Pancreas (tissue), 10 donors: ENCODE measurements around the gene TBX1. TPM values are rescaled to one million over a fixed set of nuclear protein-coding genes. Genes with fewer than 3 reads are reported as not detected.
A peak's percentile ranks its signal among the peaks of the same experiment; 100 is the strongest.
"Not testable (repeated sequence)": the region's sequence is repeated elsewhere in the genome, so short reads cannot be mapped to it uniquely, and the experiment has no call there.

Experiments used
- ATAC-seq, 4 donors: fragments of 200-7000 bp; cut with Tn5 transposase; one replicate each; pipeline versions ENCODE4 v1.8.0 to v1.9.1; 2020; ENCODE audit warnings: mild to moderate bottlenecking in 4 of 4, moderate library complexity in 4 of 4
- DNase-seq, 6 donors: peaks; one replicate each; pipeline ENCODE4 v3.0.0-alpha.2; 2020
- FAIRE-seq: peaks from 2 replicates; lab custom pipeline; 2012; peaks lifted over from hg19 to GRCh38; lab: Jason Lieb, UNC
- H3K27ac ChIP-seq, 4 donors: fragments of 200-600 bp; sonication (generic); 1 replicate in 3 of 4; 2 replicates in 1 of 4; pipeline versions ENCODE4 v1.5.0 to v1.8.0; 2020
- H3K27me3 ChIP-seq, 4 donors: fragments of 200-600 bp; one replicate each; pipeline ENCODE4 v1.8.0; 2021
- H3K36me3 ChIP-seq, 3 donors: fragments of 200-600 bp; sonication (generic) in 1 of 3; one replicate each; pipeline versions ENCODE4 v1.5.0 to v1.8.0; 2020 to 2021
- H3K4me1 ChIP-seq, 3 donors: fragments of 200-600 bp; one replicate each; pipeline ENCODE4 v1.8.0; 2021
- H3K4me3 ChIP-seq, 4 donors: fragments of 200-600 bp; sonication (generic) in 2 of 4; one replicate each; pipeline versions ENCODE4 v1.5.0 to v1.8.0; 2020 to 2021
- H3K9me3 ChIP-seq, 4 donors: fragments of 200-600 bp; one replicate each; pipeline ENCODE4 v1.8.0; 2021
- WGBS, 2 donors: extraction: QIAGEN DNeasy Blood & Tissue Kit; methylation state at CpG; one replicate each; pipeline ENCODE4 v1.1.7; 2013; 5-methylcytosine and 5-hydroxymethylcytosine counted together
- intact Hi-C, 3 donors: fragments of 100-400 bp; cut with DNase I; formaldehyde crosslinking; loops; one replicate each; pipeline versions ENCODE4 v1.11.1 to v1.14.2; 2022
- polyA plus RNA-seq, 2 donors: library from polyadenylated mRNA; stranded (reverse); fragments of 200-250 nt; gene quantifications; one replicate each; pipeline ENCODE4 v1.2.3, GENCODE V29; 2013
- total RNA-seq, 6 donors: library from RNA; stranded (reverse); fragmentation: NEBNext Ultra II Directional in 4 of 6; extraction: Animal tissue kit (Norgen Biotek cat#: 25700) in 4 of 6; gene quantifications; one replicate each; pipeline versions ENCODE4 v1.2.1 to v1.2.4, GENCODE V29; 2021 to 2023
- TF ChIP-seq, protein P1 (sequence below), 4 donors: fragments of 200-600 bp; sonication (generic) in 3 of 4; IDR thresholded peaks; one replicate each; pipeline versions ENCODE4 v1.5.0 to v1.8.0; 2021; ENCODE audit warnings: antibody characterized with exemption in 4 of 4
- donor health status: healthy with polysubstance abuse.
- donor health status: DM: no; HTN: no; CAD: no; lungs with moderate emphysema.
- donor health status: DM: no; HTN: no; CAD: no.
- donor health status: control.
- donor health status: control.
- donor health status: Bipolar disorder and iron deficiency.
- donor health status: DM: yes; HTN: yes; CAD: no.
- donor health status: DM: no; HTN: no; CAD: no.
- donor health status: DM: no; HTN: no; CAD: no.
- donor health status: DM: yes; HTN: yes; CAD: no.

TBX1 gene
- total and polyA plus RNA-seq, 8 donors: 0.19 to 1.3 (median 0.31) TPM; not detected in 1

DNA sequence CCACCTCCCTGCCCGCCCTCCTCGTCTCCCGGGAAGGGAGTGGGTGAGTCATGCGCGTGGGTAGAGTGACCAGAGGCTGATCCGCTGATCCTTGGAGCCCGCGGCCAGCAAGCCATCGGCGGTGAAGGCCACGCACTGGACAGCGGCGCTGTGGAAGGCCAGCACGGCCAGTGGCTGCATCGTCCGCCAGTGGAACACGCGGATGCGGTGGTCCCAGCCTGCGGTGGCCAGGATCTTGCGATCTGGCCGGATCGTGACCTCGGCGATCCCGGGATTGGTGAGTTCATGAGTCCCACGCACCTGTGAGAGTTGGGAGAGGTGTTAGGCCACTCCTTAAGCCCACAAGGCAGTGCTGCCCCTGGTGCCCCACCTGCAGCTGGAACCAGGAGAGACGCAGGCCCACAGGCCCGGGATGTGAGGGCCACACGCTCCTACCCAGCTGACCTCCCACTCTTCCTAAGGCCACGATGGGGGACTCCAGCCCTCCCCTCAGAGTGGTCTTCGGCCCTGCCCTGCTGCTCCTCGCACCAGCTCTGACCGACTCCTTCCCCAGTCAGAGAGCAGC lies 28.2 kb downstream of the TBX1 start:
- peak in 1 of 6 donors; percentile 53 for DNase-seq
- intact Hi-C loops: no loop called here

DNA sequence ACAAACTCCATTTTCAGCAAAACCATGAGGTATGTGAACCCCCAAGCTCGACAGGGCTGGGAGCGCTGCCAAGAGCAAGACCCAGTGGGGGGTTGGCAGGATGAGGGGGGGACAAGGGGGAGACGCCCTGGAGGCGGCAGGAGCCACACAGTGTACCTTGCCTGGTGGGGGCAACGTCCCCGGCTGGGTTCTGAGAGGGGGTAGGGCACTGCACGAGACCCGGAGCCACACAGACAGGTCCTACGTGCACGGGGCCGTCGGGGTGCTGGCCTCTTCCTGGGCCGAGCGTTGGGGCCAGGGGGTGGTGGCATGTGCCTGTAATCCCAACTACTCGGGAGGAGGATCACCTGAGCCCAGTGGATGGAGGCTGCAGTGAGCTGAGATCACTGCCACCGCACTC lies 28.8 kb downstream of the TBX1 start:
- ATAC-seq: no peak
- no peak overlapping the region for H3K27ac ChIP-seq
- H3K4me3 ChIP-seq: no peak overlapping the region
- intact Hi-C loops: no loop called here
- no peaks in the 10 kb centered on the region for H3K4me1 ChIP-seq
- TF ChIP-seq, protein P1, sequence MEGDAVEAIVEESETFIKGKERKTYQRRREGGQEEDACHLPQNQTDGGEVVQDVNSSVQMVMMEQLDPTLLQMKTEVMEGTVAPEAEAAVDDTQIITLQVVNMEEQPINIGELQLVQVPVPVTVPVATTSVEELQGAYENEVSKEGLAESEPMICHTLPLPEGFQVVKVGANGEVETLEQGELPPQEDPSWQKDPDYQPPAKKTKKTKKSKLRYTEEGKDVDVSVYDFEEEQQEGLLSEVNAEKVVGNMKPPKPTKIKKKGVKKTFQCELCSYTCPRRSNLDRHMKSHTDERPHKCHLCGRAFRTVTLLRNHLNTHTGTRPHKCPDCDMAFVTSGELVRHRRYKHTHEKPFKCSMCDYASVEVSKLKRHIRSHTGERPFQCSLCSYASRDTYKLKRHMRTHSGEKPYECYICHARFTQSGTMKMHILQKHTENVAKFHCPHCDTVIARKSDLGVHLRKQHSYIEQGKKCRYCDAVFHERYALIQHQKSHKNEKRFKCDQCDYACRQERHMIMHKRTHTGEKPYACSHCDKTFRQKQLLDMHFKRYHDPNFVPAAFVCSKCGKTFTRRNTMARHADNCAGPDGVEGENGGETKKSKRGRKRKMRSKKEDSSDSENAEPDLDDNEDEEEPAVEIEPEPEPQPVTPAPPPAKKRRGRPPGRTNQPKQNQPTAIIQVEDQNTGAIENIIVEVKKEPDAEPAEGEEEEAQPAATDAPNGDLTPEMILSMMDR (IDR thresholded peaks at IDR 0.05): no peak
- peak in 2 of 6 donors; percentile 23 to 61 for DNase-seq
- H3K9me3 ChIP-seq: no peaks in the 10 kb centered on the region
- WGBS, 2 donors: 90% methylated on average over 16 of the region's 16 CpGs
- H3K36me3 ChIP-seq: no peaks in the 10 kb centered on the region
- no peaks in the 10 kb centered on the region for H3K27me3 ChIP-seq
- FAIRE-seq: no peak

More for the DNA sequence above, 28.2 kb downstream of the TBX1 start:
- Histone ChIP-seq H3K27ac (no peak overlapping the region), H3K4me1 (no peaks in the 10 kb centered on the region), H3K4me3 (no peak overlapping the region), H3K36me3 (no peaks in the 10 kb centered on the region), H3K9me3 (no peaks in the 10 kb centered on the region), H3K27me3 (no peaks in the 10 kb centered on the region)
- WGBS, 2 donors: 94 to 95% methylated on average over 34 of the region's 34 CpGs
- TF ChIP-seq, protein P1 (IDR thresholded peaks at IDR 0.05): no peak
- no peak for FAIRE-seq
- ATAC-seq: no peak

DNA sequence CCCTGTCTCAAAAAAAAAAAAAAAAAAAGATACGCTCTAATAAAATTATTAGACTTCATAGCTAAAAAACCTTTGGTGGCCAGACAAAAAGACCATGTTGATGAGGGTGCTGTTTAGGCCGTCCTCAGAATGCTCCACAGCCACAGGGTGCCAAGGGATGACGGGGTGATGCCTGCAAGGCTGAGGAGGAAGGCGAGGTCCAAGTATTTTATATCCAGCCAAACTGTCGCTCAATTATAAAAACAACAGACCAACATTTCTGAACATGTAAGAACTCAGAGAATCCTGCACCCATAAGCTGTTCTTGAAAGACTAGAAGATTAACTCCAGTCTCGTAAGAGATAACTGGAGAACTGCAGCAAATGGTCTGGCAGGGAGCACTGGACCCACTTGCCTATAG lies 29.2 kb downstream of the TBX1 start:
- H3K27ac ChIP-seq: no peak overlapping the region
- no peak overlapping the region for H3K4me3 ChIP-seq
- WGBS, 2 donors: 78% methylated on average over 6 of the region's 6 CpGs
- ATAC-seq (no peak), FAIRE-seq (no peak), DNase-seq (peak in 1 of 6 donors; percentile 9)
- intact Hi-C loops: no loop called here
- no peaks in the 10 kb centered on the region for H3K27me3 ChIP-seq
- no peaks in the 10 kb centered on the region for H3K4me1 ChIP-seq
- no peaks in the 10 kb centered on the region for H3K9me3 ChIP-seq
- H3K36me3 ChIP-seq: no peaks in the 10 kb centered on the region
- TF ChIP-seq, protein P1 (IDR thresholded peaks at IDR 0.05): no peak

DNA sequence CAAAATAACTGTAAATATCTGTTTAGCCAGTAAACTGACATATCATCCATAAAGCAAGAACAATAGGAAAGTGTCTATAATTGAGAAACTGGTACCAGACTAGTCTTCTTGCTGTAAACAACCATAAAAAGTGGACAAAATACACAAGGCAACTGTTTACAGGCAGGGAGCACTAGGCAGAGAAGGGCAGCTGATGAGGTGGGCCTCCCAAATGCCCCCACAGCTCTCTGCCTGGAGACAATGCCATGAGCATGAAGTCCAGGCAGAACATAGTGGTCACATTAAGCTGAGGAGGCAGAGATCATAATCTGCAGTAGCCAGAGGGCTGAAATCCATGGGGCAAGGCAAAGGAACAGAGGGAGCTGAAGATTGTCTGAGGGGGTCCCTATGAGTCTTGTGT lies 30.7 kb downstream of the TBX1 start:
- intact Hi-C loops: no loop called here
- FAIRE-seq (no peak), ATAC-seq (no peak), DNase-seq (no peak)
- Histone ChIP-seq H3K4me1 (no peaks in the 10 kb centered on the region), H3K9me3 (no peaks in the 10 kb centered on the region), H3K36me3 (no peaks in the 10 kb centered on the region), H3K4me3 (no peak overlapping the region), H3K27ac (no peak overlapping the region), H3K27me3 (no peaks in the 10 kb centered on the region)
- TF ChIP-seq, protein P1 (IDR thresholded peaks at IDR 0.05): no peak

DNA sequence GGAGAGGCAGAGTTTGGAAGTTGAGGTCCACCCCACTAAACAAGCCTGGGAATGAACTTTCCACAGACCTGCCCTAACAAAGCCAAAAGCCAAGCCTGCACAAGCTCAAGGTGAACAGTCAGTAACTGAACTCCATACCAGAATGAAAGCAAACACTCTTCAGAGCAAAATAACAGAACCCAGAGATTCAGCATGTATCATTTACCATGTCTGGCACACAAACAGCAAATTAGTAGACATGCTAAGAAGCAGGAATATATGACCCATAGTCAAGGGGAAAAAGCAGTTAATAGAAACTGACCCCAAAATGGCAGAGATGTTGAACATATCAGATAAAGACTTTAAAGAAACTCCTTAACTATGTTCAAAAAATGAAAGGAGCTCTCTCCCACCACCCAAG lies 31.3 kb downstream of the TBX1 start:
- ATAC-seq (no peak), FAIRE-seq (no peak), DNase-seq (no peak)
- Histone ChIP-seq H3K4me3 (no peak overlapping the region), H3K9me3 (no peaks in the 10 kb centered on the region), H3K36me3 (no peaks in the 10 kb centered on the region), H3K4me1 (no peaks in the 10 kb centered on the region), H3K27me3 (no peaks in the 10 kb centered on the region), H3K27ac (no peak overlapping the region)
- intact Hi-C loops: no loop called here
- TF ChIP-seq, protein P1 (IDR thresholded peaks at IDR 0.05): no peak

DNA sequence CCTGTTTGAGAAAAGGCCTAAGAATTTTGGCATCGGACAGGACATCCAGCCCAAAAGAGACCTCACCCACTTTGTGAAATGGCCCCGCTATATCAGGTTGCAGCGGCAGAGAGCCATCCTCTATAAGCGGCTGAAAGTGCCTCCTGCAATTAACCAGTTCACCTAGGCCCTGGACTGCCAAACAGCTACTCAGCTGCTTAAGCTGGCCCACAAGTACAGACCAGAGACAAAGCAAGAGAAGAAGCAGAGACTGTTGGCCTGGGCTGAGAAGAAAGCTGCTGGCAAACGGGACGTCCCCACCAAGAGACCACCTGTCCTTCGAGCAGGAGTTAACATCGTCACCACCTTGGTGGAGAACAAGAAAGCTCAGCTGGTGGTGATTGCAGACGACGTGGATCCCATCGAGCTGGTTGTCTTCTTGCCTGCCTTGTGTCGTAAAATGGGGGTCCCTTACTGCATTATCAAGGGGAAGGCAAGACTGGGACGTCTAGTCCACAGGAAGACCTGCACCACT lies 31.9 kb downstream of the TBX1 start:
- ATAC-seq, H3K27me3 ChIP-seq, FAIRE-seq, H3K36me3 ChIP-seq, H3K4me1 ChIP-seq, H3K9me3 ChIP-seq, intact Hi-C loops, H3K4me3 ChIP-seq, H3K27ac ChIP-seq, DNase-seq: not testable (repeated sequence)
- 88 to 95% methylated on average over 13 of the region's 13 CpGs for WGBS, 2 donors
